ENCODE results near the gene SPINK5.
"Not testable (repeated sequence)": the region's sequence is repeated elsewhere in the genome, so short reads cannot be mapped to it uniquely, and the experiment has no call there.

The SPINK5 gene, protein sequence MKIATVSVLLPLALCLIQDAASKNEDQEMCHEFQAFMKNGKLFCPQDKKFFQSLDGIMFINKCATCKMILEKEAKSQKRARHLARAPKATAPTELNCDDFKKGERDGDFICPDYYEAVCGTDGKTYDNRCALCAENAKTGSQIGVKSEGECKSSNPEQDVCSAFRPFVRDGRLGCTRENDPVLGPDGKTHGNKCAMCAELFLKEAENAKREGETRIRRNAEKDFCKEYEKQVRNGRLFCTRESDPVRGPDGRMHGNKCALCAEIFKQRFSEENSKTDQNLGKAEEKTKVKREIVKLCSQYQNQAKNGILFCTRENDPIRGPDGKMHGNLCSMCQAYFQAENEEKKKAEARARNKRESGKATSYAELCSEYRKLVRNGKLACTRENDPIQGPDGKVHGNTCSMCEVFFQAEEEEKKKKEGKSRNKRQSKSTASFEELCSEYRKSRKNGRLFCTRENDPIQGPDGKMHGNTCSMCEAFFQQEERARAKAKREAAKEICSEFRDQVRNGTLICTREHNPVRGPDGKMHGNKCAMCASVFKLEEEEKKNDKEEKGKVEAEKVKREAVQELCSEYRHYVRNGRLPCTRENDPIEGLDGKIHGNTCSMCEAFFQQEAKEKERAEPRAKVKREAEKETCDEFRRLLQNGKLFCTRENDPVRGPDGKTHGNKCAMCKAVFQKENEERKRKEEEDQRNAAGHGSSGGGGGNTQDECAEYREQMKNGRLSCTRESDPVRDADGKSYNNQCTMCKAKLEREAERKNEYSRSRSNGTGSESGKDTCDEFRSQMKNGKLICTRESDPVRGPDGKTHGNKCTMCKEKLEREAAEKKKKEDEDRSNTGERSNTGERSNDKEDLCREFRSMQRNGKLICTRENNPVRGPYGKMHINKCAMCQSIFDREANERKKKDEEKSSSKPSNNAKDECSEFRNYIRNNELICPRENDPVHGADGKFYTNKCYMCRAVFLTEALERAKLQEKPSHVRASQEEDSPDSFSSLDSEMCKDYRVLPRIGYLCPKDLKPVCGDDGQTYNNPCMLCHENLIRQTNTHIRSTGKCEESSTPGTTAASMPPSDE

DNA sequence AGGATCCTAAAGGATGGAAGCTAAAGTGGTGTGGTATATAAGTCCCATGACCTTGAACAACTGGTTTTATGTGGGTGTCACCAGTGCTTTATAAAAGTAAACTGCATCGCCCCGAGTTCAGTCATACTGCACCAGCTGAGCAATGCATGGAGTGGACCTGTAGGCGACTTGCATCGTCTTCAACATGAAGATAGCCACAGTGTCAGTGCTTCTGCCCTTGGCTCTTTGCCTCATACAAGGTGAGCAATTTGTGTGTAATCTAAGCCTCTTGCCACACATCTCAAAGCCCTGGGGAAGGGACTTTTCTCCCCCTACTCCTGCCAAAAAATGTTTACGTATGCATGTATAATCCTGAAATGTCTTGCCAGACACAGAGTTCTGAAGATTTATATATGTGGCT is at the start of gene SPINK5:
SPINK5 (plus strand) TSS at position 120 of the 400 bp plus-strand sequence; CDS start at position 185, 65 bp downstream.
- DNase-seq, result no peak

DNA sequence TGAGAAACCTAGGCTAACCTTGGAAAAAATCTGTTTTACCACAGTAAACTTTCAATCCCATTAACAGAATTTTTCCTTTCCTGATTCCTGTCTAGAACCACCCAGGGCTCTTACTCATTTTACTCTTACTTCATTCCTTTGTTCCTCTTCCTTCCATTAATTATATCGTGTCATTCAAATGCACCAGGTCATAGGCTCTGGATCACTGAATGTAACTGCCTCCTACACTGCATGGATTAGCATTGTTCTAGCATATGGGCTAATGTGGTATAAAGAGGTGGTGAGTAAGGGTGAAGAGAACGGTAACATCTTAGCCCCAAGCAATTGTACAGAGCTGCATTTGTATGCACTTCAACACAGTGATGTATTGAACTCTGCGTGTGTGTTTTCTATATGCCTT is 49.5 kb upstream of the SPINK5 start:
- DNase-seq, result no peak

- no peak for DNase-seq
Measured at GRCh38 chr5:148020257-148020988, 43.4 kb upstream of the SPINK5 start.

- no peak for DNase-seq
Measured at GRCh38 chr5:148027505-148027904, 36.3 kb upstream of the SPINK5 start.

GRCh38 chr5:148029131-148029530 is 34.6 kb upstream of the SPINK5 start:
- no peak for DNase-seq

- DNase-seq, result peak; percentile 12
Measured at GRCh38 chr5:148033134-148033533, 30.6 kb upstream of the SPINK5 start.

DNA sequence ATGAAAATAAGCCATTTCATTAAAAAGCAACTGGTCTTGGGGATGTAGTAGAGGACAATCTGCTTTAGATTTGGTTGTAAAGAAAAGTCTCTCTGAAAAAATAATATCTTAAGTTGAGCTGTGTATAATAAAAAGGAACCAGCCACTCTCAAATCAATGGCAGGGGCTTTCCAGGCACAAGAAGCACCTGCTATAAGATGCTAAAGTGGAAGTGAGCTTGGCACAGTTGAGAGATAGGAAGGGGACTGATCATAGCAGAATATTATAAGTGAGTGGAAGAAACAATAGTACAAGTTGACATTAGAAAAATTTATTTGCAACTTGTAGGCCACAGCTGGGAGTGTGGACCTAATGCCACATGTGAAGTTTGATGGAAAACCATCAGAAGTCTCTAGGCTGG is 28.1 kb upstream of the SPINK5 start:
- no peak for DNase-seq

- DNase-seq, result no peak
Measured at GRCh38 chr5:148042881-148043280, 20.9 kb upstream of the SPINK5 start.

DNA sequence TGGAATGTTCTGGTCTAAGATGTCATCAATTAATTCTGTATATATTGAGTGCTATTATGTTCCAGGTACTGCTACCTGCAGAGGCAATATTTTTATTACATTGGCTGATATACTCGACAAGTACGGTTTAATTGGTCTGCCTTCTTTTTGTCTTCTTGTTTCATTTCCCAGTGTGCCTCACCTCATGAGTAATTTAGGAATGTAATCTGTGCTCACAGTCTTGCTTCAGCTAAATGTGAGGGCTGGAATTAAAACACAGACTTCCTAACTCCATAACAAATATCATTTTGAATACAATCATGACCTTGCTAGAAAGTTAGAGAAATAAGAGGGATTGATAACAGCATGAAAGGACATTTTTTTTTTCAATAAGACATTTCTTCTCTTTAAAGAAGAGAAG is 20.1 kb upstream of the SPINK5 start:
- DNase-seq, result no peak

DNA sequence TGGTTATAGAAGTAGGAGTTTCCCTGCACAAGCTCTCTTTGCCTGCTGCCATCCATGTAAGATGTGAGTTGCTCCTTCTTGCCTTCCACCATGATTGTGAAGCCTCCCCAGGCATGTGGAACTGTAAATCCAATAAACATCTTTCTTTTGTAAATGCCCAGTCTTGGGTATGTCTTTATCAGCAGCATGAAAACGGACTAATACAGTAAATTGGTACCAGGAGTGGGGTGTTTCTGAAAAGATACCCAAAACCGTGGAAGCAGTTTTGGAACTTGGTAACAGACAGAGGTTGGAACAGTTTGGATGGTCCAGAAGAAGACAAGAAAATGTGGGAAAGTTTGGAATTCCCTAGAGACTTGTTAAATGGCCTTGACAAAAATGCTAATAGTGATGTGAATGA is 8.6 kb upstream of the SPINK5 start:
- not testable (repeated sequence) for DNase-seq

- no peak for DNase-seq
Measured at GRCh38 chr5:148060309-148060708, 3.5 kb upstream of the SPINK5 start.

DNA sequence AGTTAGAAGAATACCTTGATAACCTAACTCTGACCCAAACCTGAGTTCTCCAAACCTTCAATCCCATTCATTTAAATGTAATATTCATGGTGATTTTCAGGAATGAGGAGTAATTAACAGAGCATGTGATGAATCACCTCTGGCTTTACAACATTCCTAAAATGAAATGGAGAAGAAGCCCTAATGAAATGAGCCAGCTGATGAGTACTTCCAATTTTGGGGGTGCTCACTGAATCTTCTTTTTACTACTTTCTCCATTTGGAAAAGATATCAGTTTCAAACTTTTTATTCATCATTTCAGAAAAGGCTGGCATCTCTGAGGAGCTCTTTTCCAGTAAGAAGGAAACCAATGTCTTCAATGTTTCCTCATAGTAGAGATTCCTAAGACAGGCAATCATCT is 2.9 kb upstream of the SPINK5 start:
- DNase-seq, result no peak

DNA sequence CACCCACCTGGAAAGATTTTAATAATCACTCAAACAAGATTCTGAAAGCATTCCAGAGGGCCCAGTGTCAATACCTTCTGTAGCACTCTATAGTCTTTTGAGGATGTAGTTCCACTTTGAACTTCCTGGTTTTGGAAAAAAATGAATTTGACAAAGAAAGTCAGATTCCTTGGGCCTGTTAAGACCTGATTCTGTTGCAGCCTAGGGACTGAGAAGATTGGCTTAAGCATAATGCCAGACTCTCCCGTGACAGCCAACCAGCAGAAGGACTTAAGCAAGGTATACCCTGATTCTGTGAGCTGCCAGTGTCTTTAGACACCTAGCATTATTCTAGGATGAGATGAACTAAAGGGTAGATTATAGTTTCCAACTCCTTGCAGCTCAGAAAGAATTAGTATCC is 6.8 kb downstream of the SPINK5 start:
- no peak for DNase-seq

DNA sequence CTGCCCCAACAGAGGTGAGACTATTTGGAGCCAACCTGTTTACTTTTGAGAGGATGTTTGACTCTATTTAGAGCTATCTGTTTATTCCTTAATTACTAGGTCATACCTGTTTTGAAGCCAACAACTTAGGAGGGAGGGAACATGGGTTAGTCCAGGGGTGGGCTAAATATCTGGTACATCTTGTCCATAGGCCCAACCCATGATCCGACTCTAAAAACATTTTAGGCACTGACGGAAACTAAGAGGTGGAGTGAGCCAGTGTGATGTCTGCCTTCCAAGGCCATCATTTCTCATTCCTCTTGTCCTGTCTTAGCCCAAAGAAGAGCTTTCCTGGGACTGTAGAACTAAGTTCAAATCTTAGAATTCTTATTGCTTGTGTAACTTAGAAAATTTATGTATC is 8.4 kb downstream of the SPINK5 start:
- DNase-seq, result no peak

GRCh38 chr5:148075529-148075928 is 11.7 kb downstream of the SPINK5 start:
- DNase-seq, result no peak

DNA sequence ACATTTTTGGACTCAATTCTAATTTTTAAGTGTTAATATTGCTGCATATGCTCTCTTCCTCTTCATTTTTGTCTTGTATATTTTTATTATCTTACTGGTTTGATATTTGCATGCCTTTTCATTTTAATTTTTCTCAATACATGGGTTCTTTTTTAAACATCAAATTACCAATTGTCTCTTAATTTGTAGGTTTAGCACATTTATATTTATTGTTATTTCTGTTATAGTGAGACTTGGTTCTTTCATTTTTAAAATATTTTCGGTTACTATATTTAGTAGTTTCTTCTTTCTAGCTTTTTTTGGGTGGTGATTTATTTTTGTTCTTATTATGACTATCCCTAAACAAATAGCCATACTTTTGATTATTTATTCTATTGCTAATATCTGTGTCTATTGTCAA is 19.4 kb downstream of the SPINK5 start:
- no peak for DNase-seq

DNA sequence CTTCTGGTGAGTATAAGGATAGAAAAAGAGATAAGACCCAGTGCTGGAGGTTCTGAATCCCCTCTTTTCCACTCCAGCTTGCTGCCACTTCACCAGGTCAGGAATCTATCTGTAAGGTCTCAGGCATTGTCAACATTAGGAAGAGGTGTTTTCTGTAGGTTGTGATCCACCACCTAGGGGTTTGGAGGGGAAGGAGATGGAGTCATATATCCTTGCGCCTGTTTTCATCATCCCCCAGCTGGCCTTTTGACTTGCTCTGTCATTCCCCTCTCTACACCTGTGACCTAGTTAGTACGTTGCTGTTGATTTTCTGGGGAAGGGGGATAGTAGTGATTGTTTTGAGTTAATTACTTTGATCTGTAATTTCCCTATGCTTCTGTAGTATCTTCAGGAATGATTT is 20.5 kb downstream of the SPINK5 start:
- no peak for DNase-seq

GRCh38 chr5:148085310-148085709 is 21.5 kb downstream of the SPINK5 start:
- no peak for DNase-seq

DNA sequence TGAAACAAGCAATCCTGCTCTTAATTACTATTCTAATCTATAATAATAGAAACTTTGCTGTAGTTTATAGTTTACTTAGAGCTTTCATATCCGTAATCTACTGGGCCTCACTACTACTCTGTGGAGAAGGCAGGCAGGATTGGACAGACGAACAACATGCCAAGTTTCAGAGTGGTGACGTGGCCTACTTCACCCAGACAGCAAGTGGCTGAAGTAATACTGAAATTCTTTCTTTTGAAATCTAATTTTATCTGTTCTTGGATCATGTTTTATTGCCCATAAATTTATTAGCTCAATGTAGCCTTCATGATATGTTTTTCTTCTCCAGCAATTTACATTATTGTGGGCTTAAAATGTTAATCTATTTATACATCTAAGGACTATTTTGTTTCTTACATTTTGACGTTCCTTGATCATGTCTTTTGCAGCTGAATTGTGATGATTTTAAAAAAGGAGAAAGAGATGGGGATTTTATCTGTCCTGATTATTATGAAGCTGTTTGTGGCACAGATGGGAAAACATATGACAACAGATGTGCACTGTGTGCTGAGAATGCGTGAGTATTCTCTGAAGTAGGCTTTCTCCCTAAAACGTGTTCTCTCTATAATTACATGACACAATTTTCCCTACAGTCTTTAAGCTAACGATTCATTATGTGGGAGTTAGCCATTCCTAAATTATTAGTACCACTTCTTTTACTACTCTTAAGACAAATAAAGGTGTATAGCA is 22.4 kb downstream of the SPINK5 start:
- no peak for DNase-seq

DNA sequence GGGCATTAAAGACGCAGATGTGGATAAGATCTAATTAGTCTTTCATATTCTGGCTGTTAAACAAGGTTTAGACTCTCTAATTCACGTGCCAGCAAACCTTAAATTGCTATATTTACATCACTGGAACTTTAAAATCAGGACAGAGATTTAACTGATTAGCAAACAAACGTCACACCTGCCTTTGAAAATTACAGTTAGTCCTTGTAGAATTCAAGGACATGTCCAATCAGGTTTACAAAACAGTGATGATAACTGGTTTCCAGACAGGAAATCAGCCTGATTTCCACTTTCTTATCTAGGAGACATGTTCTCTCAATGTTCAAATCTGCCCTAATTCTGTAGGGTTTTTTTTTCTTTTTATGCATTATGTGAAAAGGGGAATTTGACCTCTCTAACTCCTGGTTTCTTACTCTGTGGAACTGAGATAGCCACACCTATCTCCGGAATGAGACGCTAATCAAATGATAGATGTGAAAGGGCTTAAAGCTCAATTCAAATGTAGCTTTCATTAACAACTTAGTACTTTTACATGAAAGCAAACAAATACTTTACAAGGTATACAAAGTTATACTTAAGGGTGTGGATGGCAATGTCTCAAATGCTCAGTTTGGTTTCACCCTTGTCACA is 26.5 kb downstream of the SPINK5 start:
- DNase-seq, result no peak

GRCh38 chr5:148090773-148091250 is 27.0 kb downstream of the SPINK5 start:
- no peak for DNase-seq
